H1 (cell line): ENCODE measurements around the gene RPL26. TPM values are rescaled to one million over a fixed set of nuclear protein-coding genes. Genes with fewer than 3 reads are reported as not detected.

Experiments
- E2F6 ChIP-seq: IDR thresholded peaks from 2 replicates; pipeline ENCODE4 v1.6.1; 2012; ENCODE audit warnings: inconsistent platforms
- EZH2 ChIP-seq: fragments of 200-600 bp; sonication (generic); IDR thresholded peaks from 2 replicates; pipeline ENCODE4 v1.7.1; 2012; ENCODE audit warnings: low read depth, mild to moderate bottlenecking, moderate library complexity, low read length, inconsistent platforms; ENCODE audit not compliant: severe bottlenecking
- polyA plus RNA-seq, 7 experiments: library from polyadenylated mRNA; depleted of rRNA in 3 of 7; stranded (reverse) in 5 of 7; unstranded in 2 of 7; fragments of >200 nt in 5 of 7; fragments of 200-250 nt in 2 of 7; gene quantifications; 1 replicate in 5 of 7; 2 replicates in 1 of 7; 4 replicates in 1 of 7; pipeline versions ENCODE4 v1.2.1 to v1.2.3, GENCODE V29; 2011 to 2013; ENCODE audit warnings: missing spikeins in 2 of 7, mixed read lengths in 2 of 7
- total RNA-seq: library from RNA; stranded (reverse); fragmentation: NEBNext Ultra II Directional; extraction: Animal tissue kit (Norgen Biotek cat#: 25700); gene quantifications from 2 replicates; pipeline ENCODE4 v1.2.1, GENCODE V29; 2021

Gene RPL26
- total and polyA plus RNA-seq, 2 of the 8 experiments (the other 6 are each of a cell fraction or from before 2014, with no cell fraction given) = 1,963 to 2,554 TPM

GRCh38 chr17:8339540-8339939 lies 43.5 kb downstream of the RPL26 start, which contains the start of gene ODF4 (continued):
- no peak for TF ChIP-seq EZH2
- TF ChIP-seq E2F6 = no peak
